NAMALWA (cell line): ENCODE data around the gene S100A7.
"Not testable (repeated sequence)": the region's sequence is repeated elsewhere in the genome, so short reads cannot be mapped to it uniquely, and the experiment has no call there.

Experiments
- DNase-seq: peaks from one replicate; pipeline ENCODE4 v3.0.0-alpha.2; 2015; ENCODE audit warnings: low spot score

Gene S100A7

GRCh38 chr1:153430561-153430960 lies 29.9 kb downstream of the S100A7 start:
- no peak for DNase-seq

- no peak for DNase-seq
These were observed 30.3 kb downstream of the S100A7 start for GRCh38 chr1:153430166-153430553.

GRCh38 chr1:153429266-153430165 lies 30.9 kb downstream of the S100A7 start:
- no peak for DNase-seq

GRCh38 chr1:153428791-153429190 lies 31.7 kb downstream of the S100A7 start:
- DNase-seq, result no peak

- no peak for DNase-seq
These were observed 32.3 kb downstream of the S100A7 start for GRCh38 chr1:153428073-153428638.

- DNase-seq, result no peak
These were observed 33.6 kb downstream of the S100A7 start for GRCh38 chr1:153426809-153427208.

- DNase-seq, result peak; percentile 73
These were observed 37.9 kb downstream of the S100A7 start for GRCh38 chr1:153422450-153423068.

GRCh38 chr1:153420306-153420705 lies 40.1 kb downstream of the S100A7 start:
- no peak for DNase-seq

- DNase-seq, result not testable (repeated sequence)
These were observed 41.0 kb downstream of the S100A7 start for GRCh38 chr1:153419436-153419793.

- DNase-seq, result not testable (repeated sequence)
These were observed 41.6 kb downstream of the S100A7 start for GRCh38 chr1:153418758-153419435.

- DNase-seq, result no peak
These were observed 43.1 kb downstream of the S100A7 start for GRCh38 chr1:153417136-153417888.

- DNase-seq, result peak; percentile 15
These were observed 44.4 kb downstream of the S100A7 start, which contains the start of gene S100A7A for GRCh38 chr1:153415850-153416570. TSS of gene S100A7A (plus strand) at chr1:153416520. CDS start at chr1:153418083, 1,563 bp downstream.

- not testable (repeated sequence) for DNase-seq
These were observed 46.5 kb downstream of the S100A7 start for GRCh38 chr1:153413961-153414360.
